DOHH2 (cell line): ENCODE results near the gene MYLK.

ENCODE experiments used
- EZH2phosphoT487 ChIP-seq: fragments of 200-600 bp; sonication (generic); IDR thresholded peaks from 2 replicates; pipeline ENCODE4 v1.6.1; 2017; ENCODE audit warnings: borderline replicate concordance, mild to moderate bottlenecking, antibody characterized with exemption, low read length, moderate library complexity, mixed read lengths
- TF ChIP-seq, protein P1 (sequence below): fragments of 200-600 bp; sonication (generic); IDR thresholded peaks from one replicate; pipeline ENCODE4 v1.5.1; 2014; ENCODE audit warnings: antibody characterized with exemption, mild to moderate bottlenecking, low read depth, low read length; ENCODE audit not compliant: poor library complexity, severe bottlenecking

- TF ChIP-seq, protein P1, sequence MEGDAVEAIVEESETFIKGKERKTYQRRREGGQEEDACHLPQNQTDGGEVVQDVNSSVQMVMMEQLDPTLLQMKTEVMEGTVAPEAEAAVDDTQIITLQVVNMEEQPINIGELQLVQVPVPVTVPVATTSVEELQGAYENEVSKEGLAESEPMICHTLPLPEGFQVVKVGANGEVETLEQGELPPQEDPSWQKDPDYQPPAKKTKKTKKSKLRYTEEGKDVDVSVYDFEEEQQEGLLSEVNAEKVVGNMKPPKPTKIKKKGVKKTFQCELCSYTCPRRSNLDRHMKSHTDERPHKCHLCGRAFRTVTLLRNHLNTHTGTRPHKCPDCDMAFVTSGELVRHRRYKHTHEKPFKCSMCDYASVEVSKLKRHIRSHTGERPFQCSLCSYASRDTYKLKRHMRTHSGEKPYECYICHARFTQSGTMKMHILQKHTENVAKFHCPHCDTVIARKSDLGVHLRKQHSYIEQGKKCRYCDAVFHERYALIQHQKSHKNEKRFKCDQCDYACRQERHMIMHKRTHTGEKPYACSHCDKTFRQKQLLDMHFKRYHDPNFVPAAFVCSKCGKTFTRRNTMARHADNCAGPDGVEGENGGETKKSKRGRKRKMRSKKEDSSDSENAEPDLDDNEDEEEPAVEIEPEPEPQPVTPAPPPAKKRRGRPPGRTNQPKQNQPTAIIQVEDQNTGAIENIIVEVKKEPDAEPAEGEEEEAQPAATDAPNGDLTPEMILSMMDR = no peak
- no peak for TF ChIP-seq EZH2phosphoT487
Observed at GRCh38 chr3:123636431-123636841, 247.7 kb downstream of the MYLK start.
